H9 (cell line): ENCODE data around the gene CDC25C. TPM values are rescaled to one million over a fixed set of nuclear protein-coding genes. Genes with fewer than 3 reads are reported as not detected.

ENCODE experiments used
- DNase-seq: peaks from one replicate; pipeline ENCODE4 v3.0.0-alpha.2; 2017
- H2AFZ ChIP-seq: one replicate; pipeline ENCODE4 v1.6.1; 2013; ENCODE audit warnings: mild to moderate bottlenecking, low read length, control low read depth, moderate library complexity
- H2AK5ac ChIP-seq: 2 replicates; pipeline ENCODE4 v1.6.1; 2013; ENCODE audit warnings: low read length, control low read depth, mixed read lengths; ENCODE audit not compliant: insufficient read length
- H2BK120ac ChIP-seq: one replicate; pipeline ENCODE4 v1.6.1; 2013; ENCODE audit warnings: low read depth, mild to moderate bottlenecking, low read length, control low read depth, inconsistent platforms; ENCODE audit not compliant: poor library complexity, severe bottlenecking
- H2BK12ac ChIP-seq: 2 replicates; pipeline ENCODE4 v1.6.1; 2013; ENCODE audit warnings: low read length, control low read depth, mixed read lengths, low read depth; ENCODE audit not compliant: insufficient read length
- H2BK15ac ChIP-seq: 2 replicates; pipeline ENCODE4 v1.6.1; 2013; ENCODE audit warnings: low read depth, low read length, control low read depth
- H2BK20ac ChIP-seq: one replicate; pipeline ENCODE4 v1.6.1; 2013; ENCODE audit warnings: low read depth, mild to moderate bottlenecking, low read length, control low read depth, inconsistent platforms; ENCODE audit not compliant: poor library complexity, severe bottlenecking
- H2BK5ac ChIP-seq: 2 replicates; pipeline ENCODE4 v1.6.1; 2013; ENCODE audit warnings: low read length, control low read depth, mixed read lengths; ENCODE audit not compliant: insufficient read length
- H3K14ac ChIP-seq: 2 replicates; pipeline ENCODE4 v1.6.1; 2013; ENCODE audit warnings: low read length, control low read depth; ENCODE audit not compliant: insufficient read depth
- H3K18ac ChIP-seq: 2 replicates; pipeline ENCODE4 v1.6.1; 2013; ENCODE audit warnings: low read depth, mild to moderate bottlenecking, mixed read lengths, low read length, control low read depth; ENCODE audit not compliant: insufficient read length
- H3K23ac ChIP-seq: 2 replicates; pipeline ENCODE4 v1.6.1; 2013; ENCODE audit warnings: low read length, control low read depth, mixed read lengths, low read depth; ENCODE audit not compliant: insufficient read length
- H3K23me2 ChIP-seq: 2 replicates; pipeline ENCODE4 v1.6.1; 2013; ENCODE audit warnings: low read depth, mild to moderate bottlenecking, mixed read lengths, low read length, control low read depth; ENCODE audit not compliant: insufficient read length, poor library complexity, severe bottlenecking
- H3K27ac ChIP-seq: 2 replicates; pipeline ENCODE4 v1.5.1; 2013; ENCODE audit warnings: low read length, control low read depth, mixed read lengths, low read depth; ENCODE audit not compliant: insufficient read length
- H3K27me3 ChIP-seq: 2 replicates; pipeline ENCODE4 v1.6.1; 2013; ENCODE audit warnings: low read length, control low read depth, inconsistent platforms; ENCODE audit not compliant: insufficient read depth
- H3K4ac ChIP-seq: 2 replicates; pipeline ENCODE4 v1.6.1; 2013; ENCODE audit warnings: low read depth, mild to moderate bottlenecking, control low read depth, inconsistent platforms, low read length, moderate library complexity
- H3K4me1 ChIP-seq: 2 replicates; pipeline ENCODE4 v1.6.1; 2013; ENCODE audit warnings: low read length, control low read depth, inconsistent platforms; ENCODE audit not compliant: insufficient read depth
- H3K4me2 ChIP-seq: 2 replicates; pipeline ENCODE4 v1.6.1; 2013; ENCODE audit warnings: low read length, control low read depth, mixed read lengths; ENCODE audit not compliant: insufficient read length, insufficient read depth
- H3K56ac ChIP-seq: 2 replicates; pipeline ENCODE4 v1.6.1; 2013; ENCODE audit warnings: low read depth, mild to moderate bottlenecking, mixed read lengths, low read length, control low read depth; ENCODE audit not compliant: insufficient read length
- H3K79me1 ChIP-seq: 2 replicates; pipeline ENCODE4 v1.6.1; 2013; ENCODE audit warnings: low read depth, mild to moderate bottlenecking, moderate library complexity, low read length, control low read depth, inconsistent platforms; ENCODE audit not compliant: insufficient read depth, poor library complexity, severe bottlenecking
- H3K79me2 ChIP-seq: 2 replicates; pipeline ENCODE4 v1.6.1; 2013; ENCODE audit warnings: low read length, control low read depth, inconsistent platforms; ENCODE audit not compliant: insufficient read depth
- H3K9ac ChIP-seq: 2 replicates; pipeline ENCODE4 v1.6.1; 2013; ENCODE audit warnings: low read length, control low read depth, mixed read lengths; ENCODE audit not compliant: insufficient read length; ENCODE audit errors: extremely low read depth
- H3K9me3 ChIP-seq: one replicate; pipeline ENCODE4 v1.6.1; 2013; ENCODE audit warnings: low read depth, low read length, inconsistent platforms; ENCODE audit not compliant: control insufficient read depth
- H3T11ph ChIP-seq: one replicate; pipeline ENCODE4 v1.6.1; 2013; ENCODE audit warnings: mild to moderate bottlenecking, low read length, control low read depth, inconsistent platforms
- H4K20me1 ChIP-seq: one replicate; pipeline ENCODE4 v1.6.1; 2013; ENCODE audit not compliant: control insufficient read depth, insufficient read length, insufficient read depth
- H4K5ac ChIP-seq: 2 replicates; pipeline ENCODE4 v1.6.1; 2013; ENCODE audit warnings: low read depth, mild to moderate bottlenecking, mixed read lengths, low read length, control low read depth; ENCODE audit not compliant: insufficient read length
- H4K8ac ChIP-seq: replicated peaks from 2 replicates; pipeline ENCODE4 v1.6.1; 2013; ENCODE audit warnings: low read length, control low read depth, mixed read lengths, low read depth; ENCODE audit not compliant: insufficient read length
- H4K91ac ChIP-seq: 2 replicates; pipeline ENCODE4 v1.6.1; 2013; ENCODE audit warnings: low read depth, mild to moderate bottlenecking, moderate library complexity, mixed read lengths, low read length, control low read depth; ENCODE audit not compliant: insufficient read length
- H3K27ac Mint-ChIP-seq, 3 experiments: 2 replicates in 2 of 3; 3 replicates in 1 of 3; pipeline ENCODE4 v1.8.0; 2020 to 2021; ENCODE audit warnings: mixed read lengths in 3 of 3, mild to moderate bottlenecking in 1 of 3, moderate library complexity in 1 of 3
- H3K27me3 Mint-ChIP-seq: 2 replicates; pipeline ENCODE4 v1.8.0; 2021; ENCODE audit warnings: low read depth, mild to moderate bottlenecking, moderate library complexity, mixed read lengths
- H3K36me3 Mint-ChIP-seq, 3 experiments: 2 replicates in 2 of 3; 3 replicates in 1 of 3; pipeline ENCODE4 v1.8.0; 2020 to 2021; ENCODE audit warnings: low read depth in 3 of 3, mixed read lengths in 3 of 3; ENCODE audit not compliant: insufficient read depth in 1 of 3
- H3K4me1 Mint-ChIP-seq, 2 experiments: 2 replicates each; pipeline ENCODE4 v1.8.0; 2020; ENCODE audit warnings: mixed read lengths in 2 of 2
- H3K4me3 Mint-ChIP-seq, 2 experiments: 2 replicates in 1 of 2; 3 replicates in 1 of 2; pipeline ENCODE4 v1.8.0; 2020 to 2021; ENCODE audit warnings: mild to moderate bottlenecking in 2 of 2, mixed read lengths in 2 of 2, moderate library complexity in 1 of 2
- H3K9me3 Mint-ChIP-seq, 2 experiments: 2 replicates in 1 of 2; 3 replicates in 1 of 2; pipeline ENCODE4 v1.8.0; 2020; ENCODE audit warnings: mild to moderate bottlenecking in 2 of 2, mixed read lengths in 2 of 2, moderate library complexity in 1 of 2
- CTCF ChIP-seq: fragments of 200-600 bp; sonication (generic); conservative IDR thresholded peaks from 3 replicates; pipeline ENCODE4 v1.8.0; 2021; ENCODE audit warnings: antibody characterized with exemption, mild to moderate bottlenecking
- WGBS: extraction: QIAGEN DNeasy Blood & Tissue Kit; methylation state at CpG from one replicate; pipeline ENCODE4 v1.1.7; 2013; ENCODE audit warnings: missing lambda C conversion rate, low lambda C conversion rate, mixed read lengths; ENCODE audit not compliant: insufficient read length; ENCODE audit errors: extremely low coverage; 5-methylcytosine and 5-hydroxymethylcytosine counted together
- total RNA-seq: library from RNA; stranded (reverse); gene quantifications from 2 replicates; pipeline ENCODE4 v1.2.1, GENCODE V29; 2021

The CDC25C gene
- total RNA-seq, 1 experiment from 2014 or later = 22.8 TPM

GRCh38 chr5:138338411-138339090 lies 6.9 kb upstream of the CDC25C start:
- H3K4ac ChIP-seq = no peak overlapping the region
- no peak overlapping the region for H3T11ph ChIP-seq
- no peak for DNase-seq
- no peak overlapping the region for H4K91ac ChIP-seq
- no peak overlapping the region for H3K56ac ChIP-seq
- H3K18ac ChIP-seq = peak overlapping the region; percentile 98
- H3K14ac ChIP-seq = peak overlapping the region; percentile 99
- no peak overlapping the region for H2BK5ac ChIP-seq
- H3K4me2 ChIP-seq = peak overlapping the region; percentile 96
- H2BK120ac ChIP-seq = no peak overlapping the region
- Mint-ChIP-seq H3K36me3 (peaks cover 17 to 34% (median 21%) of the 10 kb centered on the region in 3 experiments), H3K27ac (peak overlapping the region; percentile 93 to 99 (median 96)), H3K27me3 (no peaks in the 10 kb centered on the region), H3K4me3 (peak overlapping the region; percentile 91 to 95), H3K9me3 (no peaks in the 10 kb centered on the region), H3K4me1 (peaks cover 27 to 30% of the 10 kb centered on the region in 2 experiments)
- H3K23me2 ChIP-seq = peaks cover 12% of the 10 kb centered on the region
- H3K79me2 ChIP-seq = peaks cover 16% of the 10 kb centered on the region; the same call in 1 of the 2 replicates
- no peak overlapping the region for H4K8ac ChIP-seq
- H3K9me3 ChIP-seq = no peaks in the 10 kb centered on the region
- no peaks in the 10 kb centered on the region for H3K4me1 ChIP-seq
- no peak overlapping the region for H3K27ac ChIP-seq
- H3K79me1 ChIP-seq = peaks cover 5% of the 10 kb centered on the region
- H4K5ac ChIP-seq = no peak overlapping the region
- peaks cover 3% of the 10 kb centered on the region for H4K20me1 ChIP-seq
- H3K9ac ChIP-seq = peak overlapping the region; percentile 98
- H2BK15ac ChIP-seq = no peak overlapping the region
- no peak overlapping the region for H3K23ac ChIP-seq
- H2AK5ac ChIP-seq = no peak overlapping the region
- no peaks in the 10 kb centered on the region for H3K27me3 ChIP-seq
- H2BK12ac ChIP-seq = no peak overlapping the region
- no CpG with 5 or more reads among the region's 22 CpGs for WGBS
- no peak for TF ChIP-seq CTCF
- H2AFZ ChIP-seq = no peak overlapping the region
- H2BK20ac ChIP-seq = no peak overlapping the region
